Astrocyte of the cerebellum (primary cell): ENCODE data around the gene EEIG1.
A peak's percentile ranks its signal among the peaks of the same experiment; 100 is the strongest.

ENCODE experiments used
- DNase-seq: peaks from one replicate; pipeline ENCODE4 v3.0.0-alpha.2; 2011; ENCODE audit warnings: low read depth
- H3K4me3 ChIP-seq: 2 replicates; pipeline ENCODE4 v1.5.1; 2011; ENCODE audit warnings: mild to moderate bottlenecking, low read depth, low read length, moderate library complexity
- in situ Hi-C: cut with HindIII; loops from 2 replicates; pipeline ENCODE4 v1.10.0; 2017; ENCODE audit warnings: low sequenced_read_pairs
- TF ChIP-seq, protein P1 (sequence below): IDR thresholded peaks from 2 replicates; pipeline ENCODE4 v1.5.1; 2012; ENCODE audit warnings: low read length, low read depth, moderate library complexity, mild to moderate bottlenecking; ENCODE audit errors: missing control alignments

Gene EEIG1

GRCh38 chr9:127934248-127934647 lies 46.5 kb downstream of the EEIG1 start:
- DNase-seq: no peak
- no peak overlapping the region for H3K4me3 ChIP-seq
- in situ Hi-C loops: loop anchor here (10.0 kb wide), 1 partner anchor 161 kb away; no protein-coding TSS in a partner anchor
- TF ChIP-seq, protein P1, sequence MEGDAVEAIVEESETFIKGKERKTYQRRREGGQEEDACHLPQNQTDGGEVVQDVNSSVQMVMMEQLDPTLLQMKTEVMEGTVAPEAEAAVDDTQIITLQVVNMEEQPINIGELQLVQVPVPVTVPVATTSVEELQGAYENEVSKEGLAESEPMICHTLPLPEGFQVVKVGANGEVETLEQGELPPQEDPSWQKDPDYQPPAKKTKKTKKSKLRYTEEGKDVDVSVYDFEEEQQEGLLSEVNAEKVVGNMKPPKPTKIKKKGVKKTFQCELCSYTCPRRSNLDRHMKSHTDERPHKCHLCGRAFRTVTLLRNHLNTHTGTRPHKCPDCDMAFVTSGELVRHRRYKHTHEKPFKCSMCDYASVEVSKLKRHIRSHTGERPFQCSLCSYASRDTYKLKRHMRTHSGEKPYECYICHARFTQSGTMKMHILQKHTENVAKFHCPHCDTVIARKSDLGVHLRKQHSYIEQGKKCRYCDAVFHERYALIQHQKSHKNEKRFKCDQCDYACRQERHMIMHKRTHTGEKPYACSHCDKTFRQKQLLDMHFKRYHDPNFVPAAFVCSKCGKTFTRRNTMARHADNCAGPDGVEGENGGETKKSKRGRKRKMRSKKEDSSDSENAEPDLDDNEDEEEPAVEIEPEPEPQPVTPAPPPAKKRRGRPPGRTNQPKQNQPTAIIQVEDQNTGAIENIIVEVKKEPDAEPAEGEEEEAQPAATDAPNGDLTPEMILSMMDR: no peak

- TF ChIP-seq, protein P1: no peak
- no peak for DNase-seq
- H3K4me3 ChIP-seq: peak overlapping the region; percentile 63
- in situ Hi-C loops: loop anchor here (10.0 kb wide), 1 partner anchor 164 kb away; no protein-coding TSS in a partner anchor
Observed at GRCh38 chr9:127931092-127931881, 49.5 kb downstream of the EEIG1 start.
